Stomach (tissue), 9 donors: Measurements from ENCODE around the gene GRK6. TPM values are rescaled to one million over a fixed set of nuclear protein-coding genes. Genes with fewer than 3 reads are reported as not detected.

Experiments used
- DNase-seq, 2 donors: peaks; one replicate each; pipeline versions ENCODE4 v3.0.0 to v3.0.0-alpha.2; 2013 to 2019
- H3K27ac ChIP-seq, 5 donors: fragments of 200-600 bp in 4 of 5; sonication (generic) in 4 of 5; one replicate each; pipeline ENCODE4 v1.5.1; 2013 to 2019; ENCODE audit warnings: mild to moderate bottlenecking in 1 of 5, moderate library complexity in 1 of 5
- H3K27me3 ChIP-seq, 3 donors: fragments of 200-600 bp; sonication (generic); one replicate each; pipeline ENCODE4 v1.5.1; 2017 to 2019; ENCODE audit warnings: mixed run types in 1 of 3
- H3K36me3 ChIP-seq, 4 donors: fragments of 200-600 bp; sonication (generic); 1 replicate in 3 of 4; 2 replicates in 1 of 4; pipeline ENCODE4 v1.5.1; 2016 to 2019
- H3K4me1 ChIP-seq, 4 donors: fragments of 200-600 bp; sonication (generic); one replicate each; pipeline ENCODE4 v1.5.1; 2016 to 2019
- H3K4me3 ChIP-seq, 4 donors: fragments of 200-600 bp; sonication (generic) in 3 of 4; one replicate each; pipeline ENCODE4 v1.5.1; 2016 to 2019; ENCODE audit warnings: mild to moderate bottlenecking in 1 of 4
- H3K9me3 ChIP-seq, 4 donors: fragments of 200-600 bp; sonication (generic); one replicate each; pipeline ENCODE4 v1.5.1; 2016 to 2019
- CTCF ChIP-seq, 7 experiments: fragments of 450-650 bp in 4 of 7; fragments of 200-600 bp in 3 of 7; sonication (generic) in 3 of 7; IDR thresholded peaks; one replicate each; pipeline ENCODE4 v1.5.1; 2016 to 2019; ENCODE audit warnings: antibody characterized with exemption in 7 of 7, control low read depth in 2 of 7, mild to moderate bottlenecking in 1 of 7
- EP300 ChIP-seq: sonication (generic); formaldehyde crosslinking; IDR thresholded peaks from one replicate; pipeline ENCODE4 v1.6.1; 2017; ENCODE audit warnings: antibody characterized with exemption
- POLR2A ChIP-seq, 4 donors: fragments of 450-650 bp; IDR thresholded peaks; one replicate each; pipeline ENCODE4 v1.6.1; 2016; ENCODE audit warnings: antibody characterized with exemption in 4 of 4, control low read depth in 2 of 4, mild to moderate bottlenecking in 1 of 4, moderate library complexity in 1 of 4
- POLR2AphosphoS5 ChIP-seq, 3 donors: sonication (generic); formaldehyde crosslinking; IDR thresholded peaks; one replicate each; pipeline ENCODE4 v1.6.1; 2016; ENCODE audit warnings: antibody characterized with exemption in 3 of 3
- WGBS, 5 donors: extraction: QIAGEN DNeasy Blood & Tissue Kit in 3 of 5; methylation state at CpG; one replicate each; pipeline versions ENCODE4 v1.1.5 to v1.1.7; 2013 to 2018; 5-methylcytosine and 5-hydroxymethylcytosine counted together
- intact Hi-C: fragments of 100-400 bp; cut with DNase I; formaldehyde crosslinking; loops from one replicate; pipeline ENCODE4 v1.15.1; 2023; ENCODE audit warnings: low total_unique reads
- polyA plus RNA-seq, 3 donors: library from polyadenylated mRNA; stranded (reverse); fragments of 200-250 nt; gene quantifications; one replicate each; pipeline ENCODE4 v1.2.3, GENCODE V29; 2013
- total RNA-seq, 5 donors: library from RNA; depleted of rRNA; stranded (reverse); fragments of >200 nt; gene quantifications; one replicate each; pipeline versions ENCODE4 v1.1.0 to v1.2.3, GENCODE V29; 2014 to 2016
- donor health status: healthy with polysubstance abuse.
- donor health status: Bipolar disorder and iron deficiency.
- donor health status: healthy.

Gene GRK6
- total and polyA plus RNA-seq, 8 donors = 1.8 to 91.2 (median 17.7) TPM

DNA sequence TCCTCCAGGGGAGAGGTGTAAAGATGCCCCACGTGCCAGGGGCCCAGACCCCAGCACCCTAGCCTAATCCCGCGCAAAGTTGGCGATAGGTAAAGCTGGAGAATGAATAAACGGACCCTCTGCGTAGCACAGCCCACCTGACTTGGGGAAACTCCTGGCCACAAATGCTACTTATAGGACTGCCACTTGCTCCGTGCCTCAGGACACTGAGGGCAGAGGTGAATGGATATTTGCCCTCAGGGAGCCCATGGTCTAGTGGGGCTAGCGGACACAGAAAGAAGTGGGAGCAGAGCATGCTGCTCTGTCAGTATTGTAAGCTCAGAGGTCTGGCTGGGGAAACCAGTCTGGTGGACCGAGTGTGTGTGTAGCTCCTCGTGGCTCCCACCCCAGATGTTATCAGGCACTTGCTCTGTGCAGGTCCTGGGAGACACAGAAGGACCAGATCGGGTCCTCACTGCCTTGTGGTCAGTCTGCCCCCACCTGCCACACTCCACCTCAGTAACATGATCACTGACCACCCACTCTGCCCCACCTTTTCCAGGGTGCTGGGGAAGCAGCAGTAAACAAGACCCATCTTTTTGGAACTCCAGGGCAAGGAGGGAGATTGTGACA lies 841 bp downstream of the GRK6 start:
- H3K4me3 ChIP-seq = peak overlapping the region; percentile 61 to 85 (median 80)
- no peak for TF ChIP-seq CTCF (IDR thresholded peaks at IDR 0.05)
- TF ChIP-seq EP300 = no peak
- no peak for TF ChIP-seq POLR2A (IDR thresholded peaks at IDR 0.05)
- TF ChIP-seq POLR2AphosphoS5 (IDR thresholded peaks at IDR 0.05) = no peak
- peak overlapping the region; percentile 85 to 98 (median 93) for H3K27ac ChIP-seq
- peaks cover 9 to 26% (median 22%) of the 10 kb centered on the region in 4 donors for H3K36me3 ChIP-seq
- H3K4me1 ChIP-seq = peaks cover 23 to 65% (median 58%) of the 10 kb centered on the region in 4 donors
- H3K9me3 ChIP-seq = no peaks in the 10 kb centered on the region
- peak in 1 of 2 donors; percentile 59 for DNase-seq
- WGBS, 5 donors = 6 to 10% (median 8%) methylated on average over 10 to 11 of the region's 11 CpGs
- intact Hi-C loops = no loop called here
- H3K27me3 ChIP-seq = no peaks in the 10 kb centered on the region

DNA sequence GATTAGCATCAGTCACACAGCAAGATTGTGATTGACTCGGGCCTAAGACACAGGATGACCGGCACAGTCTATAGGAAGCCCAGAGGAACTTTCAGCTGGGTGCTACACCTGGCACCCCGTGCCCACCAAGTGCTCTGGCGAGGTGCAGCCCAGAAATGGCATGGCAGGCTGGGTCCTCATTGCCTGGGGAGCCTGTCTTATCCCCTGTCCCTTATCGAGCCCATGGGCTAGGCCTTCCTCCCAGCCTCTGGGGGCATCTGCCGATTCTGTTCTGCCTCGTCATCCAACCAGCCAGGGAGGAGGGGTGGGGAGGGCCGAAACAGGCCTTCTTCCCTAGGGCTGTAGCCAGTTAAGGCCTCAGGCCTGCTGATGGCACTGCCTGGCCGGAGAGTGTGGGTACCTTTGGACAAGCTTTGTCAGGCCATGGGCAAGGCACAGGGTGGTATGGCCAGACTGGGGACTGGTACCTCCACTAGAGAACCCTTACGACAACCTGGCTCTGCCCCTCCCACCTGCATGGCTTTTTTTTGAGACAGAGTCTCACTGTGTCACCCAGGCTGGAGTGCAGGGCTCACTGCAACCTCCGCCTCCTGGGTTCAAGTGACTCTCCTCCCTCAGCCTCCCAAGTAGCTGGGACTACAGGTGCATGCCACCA lies 1.6 kb downstream of the GRK6 start:
- no peak for DNase-seq
- Histone ChIP-seq H3K4me3 (peak overlapping the region in 3 of 4 donors; percentile 61 to 85 (median 77)), H3K27ac (peak overlapping the region in 3 of 5 donors; percentile 93 to 98 (median 94)), H3K4me1 (peaks cover 23 to 72% (median 64%) of the 10 kb centered on the region in 4 donors), H3K27me3 (no peaks in the 10 kb centered on the region), H3K9me3 (no peaks in the 10 kb centered on the region), H3K36me3 (peaks cover 17 to 33% (median 29%) of the 10 kb centered on the region in 4 donors)
- 60 to 80% (median 67%) methylated on average over 9 to 11 of the region's 11 CpGs for WGBS, 5 donors
- TF ChIP-seq CTCF (IDR thresholded peaks at IDR 0.05) = no peak
- no peak for TF ChIP-seq POLR2AphosphoS5 (IDR thresholded peaks at IDR 0.05)
- TF ChIP-seq EP300 = no peak
- intact Hi-C loops = no loop called here

- Histone ChIP-seq H3K27ac (peak overlapping the region in 4 of 5 donors; percentile 2 to 98 (median 94)), H3K9me3 (no peaks in the 10 kb centered on the region), H3K36me3 (peaks cover 23 to 39% (median 36%) of the 10 kb centered on the region in 4 donors), H3K27me3 (no peaks in the 10 kb centered on the region), H3K4me1 (peaks cover 23 to 79% (median 64%) of the 10 kb centered on the region in 4 donors), H3K4me3 (peak overlapping the region in 2 of 4 donors; percentile 77 to 85)
- DNase-seq = no peak
- TF ChIP-seq CTCF (IDR thresholded peaks at IDR 0.05) (no peak), POLR2A (IDR thresholded peaks at IDR 0.05) (no peak), POLR2AphosphoS5 (IDR thresholded peaks at IDR 0.05) (no peak), EP300 (no peak)
- WGBS, 5 donors = 72 to 84% (median 82%) methylated on average over 10 of the region's 10 CpGs
- intact Hi-C loops = no loop called here
These were observed 2.2 kb downstream of the GRK6 start for GRCh38 chr5:177428574-177429217.

DNA sequence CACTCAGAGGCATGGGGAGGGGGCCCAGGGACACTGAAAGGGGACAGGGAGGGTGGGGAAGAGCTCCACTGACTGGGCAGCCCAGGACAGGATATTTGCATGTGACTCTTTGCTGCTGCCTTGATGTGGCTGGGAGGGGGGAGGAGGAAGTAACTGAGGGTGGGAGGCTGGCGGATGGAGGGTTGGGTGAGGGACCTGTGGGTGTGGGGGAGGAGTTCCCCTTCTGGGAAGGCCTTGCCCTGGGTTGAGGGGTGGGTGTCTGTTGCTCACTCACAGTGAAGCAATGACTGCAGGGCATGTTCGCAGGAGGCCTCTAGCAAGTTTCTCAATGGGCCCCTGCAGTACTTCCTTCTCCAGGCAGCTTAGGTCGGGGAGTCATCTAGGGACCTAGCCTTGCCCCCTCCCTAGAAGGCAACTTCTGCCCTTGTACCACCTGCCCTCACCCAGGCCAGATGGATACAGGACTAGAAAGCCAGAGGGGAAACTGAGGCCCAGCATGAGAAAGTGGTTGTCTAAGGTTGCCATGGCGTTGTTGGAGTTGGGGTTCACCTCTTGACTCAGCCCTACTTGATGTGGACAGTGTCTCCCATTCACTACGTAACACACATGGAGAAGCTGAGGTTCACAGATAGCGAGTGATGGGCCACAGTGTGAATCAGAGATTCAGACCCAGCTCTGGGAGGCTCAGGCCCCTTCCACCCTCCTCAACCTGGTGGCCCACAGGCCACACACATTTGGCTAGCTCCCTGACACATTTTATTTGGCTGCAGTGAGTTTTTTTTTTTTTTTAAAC lies 3.0 kb downstream of the GRK6 start:
- Histone ChIP-seq H3K4me1 (peaks cover 23 to 80% (median 64%) of the 10 kb centered on the region in 4 donors), H3K27me3 (no peaks in the 10 kb centered on the region), H3K9me3 (no peaks in the 10 kb centered on the region), H3K27ac (peak overlapping the region in 4 of 5 donors; percentile 2 to 98 (median 50)), H3K36me3 (peaks cover 31 to 47% (median 43%) of the 10 kb centered on the region in 4 donors), H3K4me3 (peak overlapping the region in 1 of 4 donors; percentile 77)
- DNase-seq = peak; percentile 60 to 76
- 78 to 85% (median 80%) methylated on average over 6 of the region's 6 CpGs for WGBS, 5 donors
- intact Hi-C loops = no loop called here
- TF ChIP-seq CTCF (IDR thresholded peaks at IDR 0.05) = no peak
- TF ChIP-seq EP300 = no peak
- TF ChIP-seq POLR2AphosphoS5 (IDR thresholded peaks at IDR 0.05) = no peak
- TF ChIP-seq POLR2A (IDR thresholded peaks at IDR 0.05) = no peak
